Stimulated activated naive CD8-positive, alpha-beta T cell treated with anti-CD3 and anti-CD28 coated beads, Interleukin-15, amount 100 ng/mL, for 72 hours (primary cell): ENCODE measurements around the gene TFE3.

Source experiments
- ATAC-seq: fragments of 150-1000 bp; cut with Tn5 transposase; 2 replicates; pipeline ENCODE4 v1.10.0; 2021; ENCODE audit warnings: mild to moderate bottlenecking, moderate library complexity
- DNase-seq, 2 donors: peaks; one replicate each; pipeline ENCODE4 v3.0.0; 2021 to 2022
- H3K27ac Mint-ChIP-seq, 2 donors: one replicate each; pipeline ENCODE4 v1.8.0; 2022; ENCODE audit warnings: mild to moderate bottlenecking in 2 of 2, mixed read lengths in 2 of 2, moderate library complexity in 2 of 2
- H3K27me3 Mint-ChIP-seq: one replicate; pipeline ENCODE4 v1.8.0; 2022; ENCODE audit warnings: mixed read lengths
- H3K4me1 Mint-ChIP-seq: one replicate; pipeline ENCODE4 v1.8.0; 2022; ENCODE audit warnings: mild to moderate bottlenecking, mixed read lengths
- H3K4me3 Mint-ChIP-seq, 2 donors: one replicate each; pipeline ENCODE4 v1.8.0; 2022; ENCODE audit warnings: mild to moderate bottlenecking in 2 of 2, mixed read lengths in 2 of 2, moderate library complexity in 1 of 2
- H3K9me3 Mint-ChIP-seq, 2 donors: one replicate each; pipeline ENCODE4 v1.8.0; 2022; ENCODE audit warnings: mixed read lengths in 2 of 2

TFE3 gene

GRCh38 chrX:49040376-49040955 is 2.7 kb downstream of the TFE3 start:
- Mint-ChIP-seq H3K27me3 (no peaks in the 10 kb centered on the region), H3K9me3 (no peaks in the 10 kb centered on the region), H3K27ac (peak overlapping the region in 1 of 2 donors; percentile 83), H3K4me3 (peak overlapping the region; percentile 69 to 92), H3K4me1 (peaks cover 43% of the 10 kb centered on the region)
- DNase-seq: no peak
- ATAC-seq: no peak

GRCh38 chrX:49039598-49040375 is 3.4 kb downstream of the TFE3 start:
- H3K27me3 Mint-ChIP-seq: no peaks in the 10 kb centered on the region
- peak overlapping the region; percentile 57 to 83 for H3K27ac Mint-ChIP-seq
- peak overlapping the region; percentile 69 to 73 for H3K4me3 Mint-ChIP-seq
- peaks cover 43% of the 10 kb centered on the region for H3K4me1 Mint-ChIP-seq
- no peaks in the 10 kb centered on the region for H3K9me3 Mint-ChIP-seq
- peak in 1 of 2 donors; percentile 40 for DNase-seq
- no peak for ATAC-seq

DNA sequence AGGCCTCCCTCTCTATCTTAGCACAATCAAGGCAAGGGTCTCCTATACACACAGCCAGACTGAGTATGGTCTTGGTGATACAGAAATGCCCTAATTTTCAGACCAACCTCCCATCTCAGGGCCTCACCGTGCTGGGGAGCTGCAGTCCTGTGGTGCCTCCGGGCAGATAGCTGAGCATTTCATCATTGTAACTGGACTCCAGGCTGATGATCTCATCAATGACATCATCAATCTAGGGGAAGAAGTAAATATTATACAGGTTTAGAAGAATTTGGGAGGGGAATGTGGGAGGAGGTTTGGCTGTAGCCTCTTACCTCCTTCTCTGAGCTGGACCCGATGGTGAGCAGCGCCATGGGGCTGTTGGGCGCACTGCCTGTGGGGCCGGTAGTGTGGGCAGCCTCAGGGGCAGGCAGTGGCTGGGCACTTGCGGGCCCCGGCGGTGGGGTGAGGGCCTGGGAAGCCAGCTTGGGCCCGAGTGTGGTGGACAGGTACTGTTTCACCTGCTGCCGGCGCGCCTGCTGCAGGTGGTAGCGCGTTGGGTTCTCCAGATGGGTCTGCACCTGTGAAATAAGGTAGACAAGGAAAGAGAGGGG is 5.2 kb downstream of the TFE3 start:
- Mint-ChIP-seq H3K27ac (peak overlapping the region in 1 of 2 donors; percentile 87), H3K27me3 (no peaks in the 10 kb centered on the region), H3K9me3 (no peaks in the 10 kb centered on the region), H3K4me3 (peak overlapping the region in 1 of 2 donors; percentile 29), H3K4me1 (peaks cover 35% of the 10 kb centered on the region)
- ATAC-seq (no peak), DNase-seq (no peak)

DNA sequence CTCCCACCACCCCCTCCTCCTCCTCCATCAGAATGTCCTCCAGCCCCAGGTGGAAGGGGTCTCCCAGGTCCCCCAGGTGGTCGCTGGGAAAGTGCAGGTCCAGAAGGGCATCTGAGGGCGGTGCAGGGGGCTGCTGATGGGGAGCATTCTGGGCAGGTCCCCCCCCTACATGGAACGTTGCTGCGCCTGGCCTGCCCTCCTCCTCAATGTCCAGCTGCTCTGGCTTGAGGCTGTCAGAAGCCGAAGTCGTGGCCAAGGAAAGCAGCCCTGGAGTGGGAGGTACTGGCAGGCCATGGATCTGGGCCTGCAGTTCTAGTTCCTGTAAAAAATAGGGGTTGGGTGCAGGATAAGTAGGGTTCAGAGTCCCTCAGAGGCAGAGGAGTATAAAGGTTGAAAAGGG is 12.9 kb downstream of the TFE3 start:
- Mint-ChIP-seq H3K27ac (no peak overlapping the region), H3K4me3 (no peak overlapping the region)
- ATAC-seq: no peak

DNA sequence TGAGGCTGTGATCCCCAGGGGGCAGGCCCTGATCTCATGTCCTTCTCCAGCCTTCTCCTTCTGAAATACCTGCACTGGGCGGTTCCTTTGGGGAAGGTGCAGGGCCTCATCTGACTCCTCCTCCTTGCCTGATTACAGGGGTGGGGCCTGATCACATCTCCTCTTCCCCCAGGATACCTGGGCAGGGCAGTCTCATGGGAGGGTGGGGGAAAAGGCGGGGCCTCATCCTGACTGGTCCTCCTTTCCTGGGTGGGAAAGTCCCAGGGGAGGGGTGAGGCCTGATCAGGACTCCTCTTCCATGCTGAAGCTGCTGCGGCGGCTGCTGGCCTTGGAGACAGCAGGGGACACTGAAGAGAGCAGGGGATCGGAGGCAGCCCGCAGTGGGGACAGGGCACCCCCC is 13.3 kb downstream of the TFE3 start:
- ATAC-seq: no peak

More for the DNA sequence above, 12.9 kb downstream of the TFE3 start:
- Mint-ChIP-seq H3K4me1 (no peaks in the 10 kb centered on the region), H3K9me3 (no peaks in the 10 kb centered on the region), H3K27me3 (no peaks in the 10 kb centered on the region)
- no peak for DNase-seq

GRCh38 chrX:49019599-49020249 is 23.4 kb downstream of the TFE3 start:
- Mint-ChIP-seq H3K27ac (no peak overlapping the region), H3K4me1 (peaks cover 4% of the 10 kb centered on the region), H3K4me3 (no peak overlapping the region), H3K27me3 (no peaks in the 10 kb centered on the region), H3K9me3 (no peaks in the 10 kb centered on the region)
- DNase-seq (no peak), ATAC-seq (no peak)

More for the DNA sequence above, 13.3 kb downstream of the TFE3 start:
- Mint-ChIP-seq H3K9me3 (no peaks in the 10 kb centered on the region), H3K4me3 (no peak overlapping the region), H3K4me1 (no peaks in the 10 kb centered on the region), H3K27ac (no peak overlapping the region), H3K27me3 (no peaks in the 10 kb centered on the region)
- no peak for DNase-seq

DNA sequence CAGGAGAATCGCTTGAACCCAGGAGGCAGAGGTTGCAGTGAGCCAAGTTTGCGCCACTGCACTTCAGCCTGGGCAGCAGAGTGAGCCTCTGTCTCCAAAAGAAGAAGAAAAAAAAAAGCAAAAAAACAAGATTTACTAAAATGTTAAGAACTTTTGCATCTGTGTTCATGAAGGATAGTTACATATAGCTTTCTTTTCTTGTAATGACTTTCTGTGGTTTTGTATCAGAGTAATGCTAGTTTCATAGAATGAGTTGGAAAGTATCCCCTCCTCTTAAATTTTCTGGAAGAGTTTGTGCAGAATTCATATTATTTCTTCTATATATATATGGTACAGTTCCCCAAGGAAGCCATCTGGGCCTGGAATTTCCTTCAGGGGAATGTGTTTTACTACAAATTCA is 24.1 kb downstream of the TFE3 start:
- DNase-seq: no peak
- Mint-ChIP-seq H3K27ac (no peak overlapping the region), H3K4me1 (peaks cover 4% of the 10 kb centered on the region), H3K4me3 (no peak overlapping the region), H3K27me3 (no peaks in the 10 kb centered on the region), H3K9me3 (no peaks in the 10 kb centered on the region)
- no peak for ATAC-seq

GRCh38 chrX:49003696-49004095 is 39.5 kb downstream of the TFE3 start:
- Mint-ChIP-seq H3K9me3 (no peaks in the 10 kb centered on the region), H3K27me3 (no peaks in the 10 kb centered on the region), H3K27ac (peak overlapping the region; percentile 50 to 72), H3K4me3 (no peak overlapping the region), H3K4me1 (peaks cover 24% of the 10 kb centered on the region)
- DNase-seq (no peak), ATAC-seq (no peak)

DNA sequence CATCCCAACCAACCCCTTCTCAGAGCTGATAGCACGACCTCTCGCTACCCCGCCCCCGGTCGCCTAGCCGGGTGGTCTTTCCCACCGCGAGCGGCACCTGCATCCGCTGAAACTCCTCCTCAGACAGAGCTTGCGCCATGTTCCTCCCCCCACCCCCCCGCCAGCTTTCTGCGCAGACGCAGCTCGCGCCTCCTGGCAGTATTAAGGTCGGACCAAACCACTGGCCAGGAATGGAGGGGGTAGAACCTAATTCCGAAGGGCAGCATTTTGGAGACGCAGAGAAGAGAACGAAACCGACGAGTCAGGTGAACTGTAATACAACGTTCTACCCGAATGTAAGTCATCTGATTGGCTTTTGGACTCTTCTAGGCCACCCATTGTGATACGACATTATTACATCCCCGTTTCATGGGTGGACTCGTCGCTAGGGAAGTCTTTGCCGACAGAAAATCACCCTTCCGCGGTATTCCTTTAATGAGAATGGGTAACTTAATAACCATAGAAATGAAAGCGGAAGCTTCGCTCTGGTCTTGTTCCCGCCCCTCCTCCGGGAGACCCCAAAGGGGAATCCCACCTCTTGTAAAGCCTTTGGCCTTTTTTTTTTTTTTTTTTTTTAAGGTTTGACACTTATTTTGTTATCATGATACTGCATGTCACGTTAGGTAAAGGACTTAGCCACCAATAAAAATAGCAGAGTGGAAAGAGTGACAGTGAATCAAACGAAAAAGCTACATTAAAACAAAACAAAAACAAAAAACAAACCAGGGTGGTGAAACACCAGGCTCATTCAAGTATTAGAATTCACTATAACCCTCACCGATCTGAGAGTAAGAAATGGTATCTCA is 40.8 kb downstream of the TFE3 start, which contains the start of gene GRIPAP1:
TSS of gene GRIPAP1 (minus strand) at position 174 of the 845 bp plus-strand sequence. CDS start at position 139, 35 bp downstream.
- H3K4me3 Mint-ChIP-seq: peak within 1 kb of the TSS; percentile 97 to 98
- ATAC-seq (peak; percentile 84), DNase-seq (peak; percentile 74 to 83)
- no peaks in the 10 kb centered on the region for H3K27me3 Mint-ChIP-seq
- H3K9me3 Mint-ChIP-seq: no peaks in the 10 kb centered on the region
- peaks cover 38% of the 10 kb centered on the region for H3K4me1 Mint-ChIP-seq
- H3K27ac Mint-ChIP-seq: peak within 1 kb of the TSS; percentile 99

DNA sequence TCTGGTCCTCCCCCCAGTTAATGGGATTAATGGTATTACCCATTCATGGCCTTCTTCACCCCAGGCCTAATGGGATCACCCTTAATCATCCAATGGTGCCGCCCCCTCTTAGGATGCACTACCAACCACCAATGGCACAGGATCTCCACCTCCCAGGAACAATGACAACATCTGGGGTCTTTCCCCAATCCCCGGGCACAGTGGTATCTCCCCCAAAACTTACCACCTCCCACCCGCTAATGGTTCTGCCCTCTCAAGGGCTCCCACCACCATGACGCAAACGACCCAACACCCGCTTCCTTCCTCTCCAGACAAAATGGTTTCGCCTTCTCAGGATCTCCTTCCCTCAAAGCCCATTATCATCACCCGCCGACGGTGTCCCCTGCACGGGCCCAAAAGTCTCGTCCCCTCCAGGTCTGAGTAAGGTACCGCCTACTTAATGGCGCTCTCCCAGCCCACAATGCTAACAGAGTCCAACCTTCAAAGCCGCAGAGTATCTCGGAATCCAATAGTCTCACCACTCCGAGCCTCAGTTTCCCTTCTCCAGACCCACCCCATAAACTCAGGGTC is 41.6 kb downstream of the TFE3 start:
- H3K9me3 Mint-ChIP-seq: no peaks in the 10 kb centered on the region
- H3K27me3 Mint-ChIP-seq: no peaks in the 10 kb centered on the region
- ATAC-seq (peak; percentile 80), DNase-seq (peak; percentile 64 to 76)
- H3K4me3 Mint-ChIP-seq: peak overlapping the region; percentile 97 to 98
- peak overlapping the region; percentile 99 for H3K27ac Mint-ChIP-seq
- H3K4me1 Mint-ChIP-seq: peaks cover 45% of the 10 kb centered on the region

DNA sequence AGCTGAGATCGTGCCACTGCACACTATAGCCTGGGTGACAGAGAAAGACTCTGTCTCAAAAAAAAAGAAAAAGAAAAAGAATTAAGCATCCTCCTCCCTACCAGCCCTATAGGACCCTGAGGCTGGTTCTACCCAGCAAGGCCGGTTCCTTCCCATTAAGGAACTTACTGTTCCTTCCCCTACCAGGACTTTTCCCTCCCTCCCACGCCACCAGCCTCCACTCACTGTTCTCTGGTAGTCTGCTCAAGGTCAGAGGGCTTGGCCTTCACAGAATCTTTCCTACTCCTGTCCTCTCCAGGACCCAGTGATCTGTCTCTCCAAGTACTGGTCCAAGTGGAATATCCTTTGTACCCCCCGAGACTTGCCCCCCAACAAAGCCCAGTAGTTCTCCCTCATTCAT is 42.5 kb downstream of the TFE3 start:
- H3K27me3 Mint-ChIP-seq: no peaks in the 10 kb centered on the region
- no peaks in the 10 kb centered on the region for H3K9me3 Mint-ChIP-seq
- peak overlapping the region in 1 of 2 donors; percentile 89 for H3K27ac Mint-ChIP-seq
- no peak for ATAC-seq
- peaks cover 47% of the 10 kb centered on the region for H3K4me1 Mint-ChIP-seq
- peak overlapping the region; percentile 97 to 98 for H3K4me3 Mint-ChIP-seq
- DNase-seq: no peak

DNA sequence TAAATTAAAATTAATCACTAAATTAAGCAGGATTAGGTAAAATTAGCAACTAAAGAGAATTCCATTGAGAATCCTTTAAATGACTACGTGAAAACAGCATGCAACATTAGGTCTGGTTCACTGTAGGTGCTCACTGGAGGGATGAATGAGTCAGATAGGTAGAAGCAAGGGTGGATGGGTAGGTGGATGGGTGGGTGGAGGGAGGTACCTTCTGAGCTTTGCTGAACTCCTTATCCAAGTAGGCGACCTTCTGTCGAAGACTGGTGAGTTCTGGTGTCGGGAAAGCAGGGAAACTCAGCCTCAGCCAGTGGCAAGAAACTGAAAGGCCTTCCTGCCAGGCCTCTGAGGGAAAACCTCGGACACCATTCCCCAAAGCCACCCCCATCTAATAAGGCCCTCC is 44.1 kb downstream of the TFE3 start:
- no peaks in the 10 kb centered on the region for H3K9me3 Mint-ChIP-seq
- ATAC-seq (no peak), DNase-seq (no peak)
- H3K27me3 Mint-ChIP-seq: no peaks in the 10 kb centered on the region
- H3K4me3 Mint-ChIP-seq: no peak overlapping the region
- peaks cover 53% of the 10 kb centered on the region for H3K4me1 Mint-ChIP-seq
- H3K27ac Mint-ChIP-seq: no peak overlapping the region

- DNase-seq (no peak), ATAC-seq (no peak)
- no peak overlapping the region for H3K4me3 Mint-ChIP-seq
- no peak overlapping the region for H3K27ac Mint-ChIP-seq
- no peaks in the 10 kb centered on the region for H3K9me3 Mint-ChIP-seq
- H3K4me1 Mint-ChIP-seq: peaks cover 53% of the 10 kb centered on the region
- H3K27me3 Mint-ChIP-seq: no peaks in the 10 kb centered on the region
Observed at GRCh38 chrX:48998391-48998790, 44.8 kb downstream of the TFE3 start.

GRCh38 chrX:48997865-48998264 is 45.3 kb downstream of the TFE3 start:
- peak overlapping the region in 1 of 2 donors; percentile 58 for H3K4me3 Mint-ChIP-seq
- no peak overlapping the region for H3K27ac Mint-ChIP-seq
- H3K4me1 Mint-ChIP-seq: peaks cover 53% of the 10 kb centered on the region
- H3K27me3 Mint-ChIP-seq: no peaks in the 10 kb centered on the region
- DNase-seq (no peak), ATAC-seq (no peak)
- no peaks in the 10 kb centered on the region for H3K9me3 Mint-ChIP-seq

GRCh38 chrX:48997455-48997854 is 45.7 kb downstream of the TFE3 start:
- DNase-seq: no peak

More at GRCh38 chrX:48997455-48997854, 45.7 kb downstream of the TFE3 start:
- Mint-ChIP-seq H3K27me3 (no peaks in the 10 kb centered on the region), H3K4me1 (peaks cover 53% of the 10 kb centered on the region), H3K27ac (no peak overlapping the region), H3K4me3 (no peak overlapping the region), H3K9me3 (no peaks in the 10 kb centered on the region)
- ATAC-seq: no peak
